Endothelial cell of umbilical vein (primary cell): ENCODE data around the gene ALS2. TPM values are rescaled to one million over a fixed set of nuclear protein-coding genes. Genes with fewer than 3 reads are reported as not detected.
A peak's percentile ranks its signal among the peaks of the same experiment; 100 is the strongest.

ENCODE experiments used
- BruUV-seq: library from RNA; stranded (reverse); fragments of 400-500 nt; replicated peaks from 2 replicates; lab custom pipeline; 2021; lab: Mats Ljungman, UMichigan
- CTCF ChIA-PET: fragments of 300-600, 350-600 bp; sonication (Branson Sonifier 250); formaldehyde crosslinking; loops from one replicate; lab custom pipeline; 2021; ENCODE audit warnings: antibody characterized with exemption, inconsistent platforms; lab: Charles Lee
- POLR2A ChIA-PET: fragments of 300-600, 350-600 bp; sonication (Branson Sonifier 250); formaldehyde crosslinking; loops from one replicate; lab custom pipeline; 2021; ENCODE audit warnings: antibody characterized with exemption, inconsistent platforms; lab: Charles Lee
- DNase-seq: peaks from one replicate; pipeline ENCODE4 v3.0.0-alpha.2; 2011; ENCODE audit warnings: low read depth, low spot score
- FAIRE-seq: peaks from 2 replicates; lab custom pipeline; 2011; peaks lifted over from hg19 to GRCh38; lab: Jason Lieb, UNC
- H2AFZ ChIP-seq: 2 replicates; pipeline ENCODE4 v1.6.0; 2012; ENCODE audit warnings: low read depth, low read length, control low read depth, inconsistent platforms
- H3K27ac ChIP-seq: 2 replicates; pipeline ENCODE4 v1.5.1; 2011; ENCODE audit warnings: low read depth, mild to moderate bottlenecking, control low read depth, low read length, moderate library complexity; ENCODE audit not compliant: insufficient read depth
- H3K27me3 ChIP-seq, 2 experiments: 2 replicates each; pipeline versions ENCODE4 v1.6.0 to v1.6.1; 2011; ENCODE audit warnings: low read length in 2 of 2, mixed read lengths in 1 of 2; ENCODE audit not compliant: control insufficient read depth in 2 of 2, insufficient read depth in 2 of 2
- H3K36me3 ChIP-seq, 2 experiments: 2 replicates in 1 of 2; 3 replicates in 1 of 2; pipeline ENCODE4 v1.5.1; 2011; ENCODE audit warnings: low read length in 2 of 2, mild to moderate bottlenecking in 1 of 2, moderate library complexity in 1 of 2; ENCODE audit not compliant: control insufficient read depth in 2 of 2, insufficient read depth in 2 of 2; ENCODE audit errors: extremely low read depth in 1 of 2
- H3K4me1 ChIP-seq: 3 replicates; pipeline ENCODE4 v1.5.1; 2011; ENCODE audit warnings: mild to moderate bottlenecking, low read length; ENCODE audit not compliant: control insufficient read depth, insufficient read depth; ENCODE audit errors: extremely low read depth
- H3K4me2 ChIP-seq: 2 replicates; pipeline ENCODE4 v1.6.1; 2011; ENCODE audit warnings: low read length, control low read depth, mixed read lengths; ENCODE audit not compliant: insufficient read depth
- H3K4me3 ChIP-seq, 3 experiments: fragments of 200-600 bp in 1 of 3; sonication (generic), shearing (Covaris generic) in 1 of 3; replicated peaks in 1 of 3; 2 replicates each; pipeline ENCODE4 v1.5.1; 2011 to 2016; ENCODE audit warnings: control low read depth in 3 of 3, low read length in 3 of 3, mild to moderate bottlenecking in 2 of 3, inconsistent platforms in 1 of 3, low read depth in 1 of 3, moderate library complexity in 1 of 3; ENCODE audit not compliant: insufficient read depth in 1 of 3
- H3K79me2 ChIP-seq: 2 replicates; pipeline ENCODE4 v1.6.0; 2012; ENCODE audit warnings: low read length, inconsistent platforms; ENCODE audit not compliant: control insufficient read depth, insufficient read depth
- H3K9ac ChIP-seq: replicated peaks from 2 replicates; pipeline ENCODE3; 2011; ENCODE audit warnings: low read length, control low read depth; ENCODE audit not compliant: insufficient read depth; ENCODE audit errors: extremely low read depth
- H3K9me1 ChIP-seq: replicated peaks from 3 replicates; pipeline ENCODE4 v1.6.0; 2011; ENCODE audit warnings: mild to moderate bottlenecking, low read length; ENCODE audit not compliant: control insufficient read depth, insufficient read depth; ENCODE audit errors: extremely low read depth
- H3K9me3 ChIP-seq: replicated peaks from 2 replicates; pipeline ENCODE4 v1.5.1; 2012; ENCODE audit warnings: low read length, inconsistent platforms; ENCODE audit not compliant: control insufficient read depth, insufficient read depth
- H4K20me1 ChIP-seq: replicated peaks from 2 replicates; pipeline ENCODE3; 2011; ENCODE audit warnings: mild to moderate bottlenecking, low read length; ENCODE audit not compliant: control insufficient read depth, insufficient read depth; ENCODE audit errors: extremely low read depth
- EZH2 ChIP-seq: IDR thresholded peaks from 2 replicates; pipeline ENCODE4 v1.6.1; 2012; ENCODE audit warnings: borderline replicate concordance, low read depth, mild to moderate bottlenecking, moderate library complexity, low read length, inconsistent platforms; ENCODE audit not compliant: severe bottlenecking
- FOS ChIP-seq: IDR thresholded peaks from 2 replicates; pipeline ENCODE4 v1.6.1; 2011; ENCODE audit warnings: mild to moderate bottlenecking, low read length, moderate library complexity, borderline replicate concordance; ENCODE audit not compliant: insufficient read depth
- GATA2 ChIP-seq: IDR thresholded peaks from 2 replicates; pipeline ENCODE4 v1.7.0; 2011; ENCODE audit warnings: low read depth, mild to moderate bottlenecking, moderate library complexity, mixed read lengths, low read length; ENCODE audit not compliant: insufficient read length, insufficient read depth
- JUN ChIP-seq: IDR thresholded peaks from 2 replicates; pipeline ENCODE4 v1.6.1; 2011; ENCODE audit warnings: borderline replicate concordance, low read depth; ENCODE audit not compliant: insufficient read length, insufficient read depth
- MAX ChIP-seq: IDR thresholded peaks from 2 replicates; pipeline ENCODE4 v1.6.1; 2011; ENCODE audit not compliant: insufficient read depth, insufficient read length
- MYC ChIP-seq: IDR thresholded peaks from one replicate; pipeline ENCODE4 v1.6.1; 2011; ENCODE audit warnings: mild to moderate bottlenecking, low read depth, low read length
- POLR2A ChIP-seq: IDR thresholded peaks from 2 replicates; pipeline ENCODE4 v1.6.1; 2012; ENCODE audit warnings: low read depth, mild to moderate bottlenecking, control low read depth, low read length
- POLR2AphosphoS5 ChIP-seq: IDR thresholded peaks from 2 replicates; pipeline ENCODE4 v1.6.1; 2012; ENCODE audit warnings: low read depth, mild to moderate bottlenecking, control low read depth, low read length, moderate library complexity; ENCODE audit not compliant: insufficient read depth
- dilution Hi-C: fragments of 300-500 bp; cut with MboI; formaldehyde crosslinking; loops from one replicate; pipeline ENCODE4 v1.15.0; 2019; ENCODE audit warnings: low sequenced_read_pairs; ENCODE audit not compliant: extremely low pct_ligation_motif_present
- intact Hi-C: fragments of 100-400 bp; cut with micrococcal nuclease; formaldehyde crosslinking; loops from one replicate; pipeline ENCODE4 v1.10.0; 2022
- polyA plus RNA-seq, 4 experiments: library from polyadenylated mRNA; depleted of rRNA in 3 of 4; stranded (reverse) in 3 of 4; unstranded in 1 of 4; fragments of >200 nt; gene quantifications; 2 replicates each; pipeline versions ENCODE4 v1.2.1 to v1.2.3, GENCODE V29; 2011 to 2012; ENCODE audit warnings: missing spikeins in 1 of 4
- total RNA-seq: library from RNA; stranded (reverse); gene quantifications from 2 replicates; pipeline ENCODE4 v1.2.3, GENCODE V29; 2021

The ALS2 gene
- total and polyA plus RNA-seq, 2 donors (not counting 3 experiments of a cell fraction or from before 2014, with no cell fraction given) = 13.1 to 36.1 TPM

DNA sequence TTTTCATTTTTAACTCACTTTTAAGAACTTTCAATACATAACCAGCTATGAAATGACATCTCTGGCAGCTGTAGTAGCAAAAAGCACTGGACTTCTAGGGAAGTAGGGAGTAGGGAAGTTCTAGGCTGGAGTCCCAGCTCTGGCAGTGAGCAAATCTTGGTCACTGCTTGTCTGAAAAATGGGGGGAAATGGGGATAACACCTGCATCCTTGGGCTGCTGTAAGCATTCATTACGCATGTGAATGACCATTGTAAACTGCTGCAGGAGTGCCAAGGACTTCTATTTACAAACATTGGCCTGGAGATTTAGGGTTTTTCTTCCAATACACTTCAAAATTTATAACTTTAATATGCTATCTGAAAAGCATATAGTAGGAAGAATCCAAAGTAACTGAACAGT lies 81.3 kb downstream of the ALS2 start:
- Histone ChIP-seq H4K20me1 (no peaks in the 10 kb centered on the region), H3K4me3 (no peak overlapping the region), H3K4me2 (peak overlapping the region; percentile 78), H2AFZ (no peak overlapping the region), H3K9me3 (no peaks in the 10 kb centered on the region), H3K79me2 (no peaks in the 10 kb centered on the region), H3K36me3 (peaks cover 2 to 8% of the 10 kb centered on the region in 2 experiments), H3K4me1 (peaks cover 70% of the 10 kb centered on the region), H3K9me1 (no peaks in the 10 kb centered on the region), H3K27me3 (no peaks in the 10 kb centered on the region), H3K9ac (peak overlapping the region; percentile 89), H3K27ac (peak overlapping the region; percentile 96)
- TF ChIP-seq MYC (no peak), POLR2AphosphoS5 (no peak), EZH2 (no peak), MAX (no peak), JUN (no peak), POLR2A (no peak), FOS (no peak), GATA2 (no peak)
- CTCF ChIA-PET = interaction anchor here (1.0 to 4.4 kb wide), 4 partner anchors 10 to 44 kb away, joined by 3 to 32 read pairs (median 14); no protein-coding TSS in a partner anchor
- peak; percentile 62 for DNase-seq
- FAIRE-seq = peak; percentile 50
- dilution Hi-C loops (no loop called here), intact Hi-C loops (loop anchor here (1.0 to 5.0 kb wide), 5 partner anchors 8 to 442 kb away; partner anchors contain the start of genes STRADB and TRAK2)
- POLR2A ChIA-PET = interaction anchor here (1.3 to 1.5 kb wide), 2 partner anchors 37 to 44 kb away, joined by 3 to 4 read pairs; no protein-coding TSS in a partner anchor
- BruUV-seq = no TSS peak
